CD4-positive, alpha-beta T cell treated with Interleukin-15 for 1 hour (primary cell): ENCODE measurements around the gene HSD11B1.

Source experiments
- DNase-seq: peaks from one replicate; pipeline ENCODE4 v3.0.0-alpha.2; 2020

The HSD11B1 gene

DNA sequence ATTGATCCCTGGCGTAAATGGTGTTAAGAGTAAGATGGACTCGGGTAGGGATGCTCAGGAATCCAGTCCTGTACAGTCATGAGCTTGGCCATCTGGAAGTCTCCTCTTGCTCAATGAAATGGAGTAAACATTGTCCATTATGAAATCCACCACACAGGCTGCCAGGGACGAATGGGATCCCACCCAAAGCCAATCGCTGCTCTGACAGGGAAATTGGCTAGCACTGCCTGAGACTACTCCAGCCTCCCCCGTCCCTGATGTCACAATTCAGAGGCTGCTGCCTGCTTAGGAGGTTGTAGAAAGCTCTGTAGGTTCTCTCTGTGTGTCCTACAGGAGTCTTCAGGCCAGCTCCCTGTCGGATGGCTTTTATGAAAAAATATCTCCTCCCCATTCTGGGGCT is at the start of gene HSD11B1:
HSD11B1 (plus strand) TSS at position 263 of the 400 bp plus-strand sequence; CDS start at position 360, 97 bp downstream.
- no peak for DNase-seq

- no peak for DNase-seq
Measured at GRCh38 chr1:209655411-209656231, 49.0 kb upstream of the HSD11B1 start.

DNA sequence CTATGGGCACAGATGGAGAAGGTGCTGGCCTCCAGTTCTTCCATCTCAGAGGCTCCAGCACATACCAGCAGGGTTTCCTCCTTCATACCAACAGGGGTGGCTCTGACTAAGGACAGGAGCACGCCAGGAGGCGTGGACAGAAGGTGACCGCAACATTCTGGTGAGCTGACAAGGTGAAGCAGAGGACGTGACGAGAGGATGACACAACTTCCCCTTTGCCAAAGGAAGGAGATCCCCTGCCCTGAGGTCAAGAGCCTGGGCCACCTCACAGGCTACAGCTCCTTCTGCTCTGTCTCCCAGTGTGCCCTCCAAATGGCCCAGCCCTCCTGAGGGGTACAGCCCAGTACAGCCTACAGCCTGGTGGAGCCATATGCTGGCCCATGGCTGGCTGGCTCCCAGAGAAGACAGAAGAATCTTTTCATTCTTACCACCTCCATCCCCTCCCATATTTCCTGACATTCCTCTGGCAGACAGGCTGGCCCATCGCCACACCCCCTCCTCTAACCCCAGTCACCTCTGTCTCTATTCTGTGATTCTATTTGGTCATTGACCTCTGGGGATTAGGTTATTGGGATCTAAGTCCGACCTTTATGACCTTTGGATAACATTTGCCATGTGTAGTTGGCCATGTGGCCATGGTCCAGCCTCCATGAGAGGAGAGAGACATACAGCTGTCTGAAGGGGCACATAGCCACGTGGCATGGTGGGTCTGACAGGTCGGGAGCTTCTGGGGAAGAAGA is 47.3 kb upstream of the HSD11B1 start:
- DNase-seq, result peak; percentile 87

DNA sequence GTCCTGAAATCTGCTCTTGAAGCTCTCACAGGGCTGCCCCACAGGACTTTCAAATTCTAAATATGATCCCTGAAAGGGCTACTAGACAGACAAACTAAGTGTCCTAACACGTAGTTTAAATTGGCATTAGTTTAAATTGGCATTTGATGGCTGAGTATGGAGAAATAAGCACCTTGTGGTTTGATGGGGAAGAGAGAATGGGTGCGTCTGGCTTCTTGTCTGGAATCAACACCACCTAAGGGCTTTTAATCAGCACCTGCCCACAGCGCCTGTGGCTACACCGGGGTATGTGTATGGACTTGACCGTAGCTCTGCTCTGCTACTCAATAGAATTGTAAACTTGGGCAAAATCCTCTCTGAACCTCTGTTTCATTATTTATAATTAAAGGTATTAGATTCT is 46.7 kb upstream of the HSD11B1 start:
- no peak for DNase-seq

DNA sequence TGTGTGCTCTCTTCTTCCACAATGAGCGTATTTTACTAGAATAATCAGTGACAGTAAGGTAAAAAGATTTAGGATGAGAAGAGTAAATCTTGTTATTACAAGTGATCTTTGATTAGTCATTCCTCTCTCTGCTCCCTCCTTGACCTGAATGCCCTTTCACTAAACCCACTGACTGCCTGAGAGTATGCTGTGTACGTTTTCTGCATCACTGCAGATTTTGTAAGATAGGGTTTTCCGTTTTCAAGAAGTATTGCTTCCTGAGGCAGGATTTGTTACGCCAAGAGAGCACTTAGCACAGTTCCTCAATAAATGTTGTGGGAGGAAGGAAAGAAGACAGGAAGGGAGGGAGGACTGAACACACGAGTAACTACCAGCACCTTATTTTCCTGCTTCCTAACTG is 44.7 kb upstream of the HSD11B1 start:
- peak; percentile 53 for DNase-seq

DNA sequence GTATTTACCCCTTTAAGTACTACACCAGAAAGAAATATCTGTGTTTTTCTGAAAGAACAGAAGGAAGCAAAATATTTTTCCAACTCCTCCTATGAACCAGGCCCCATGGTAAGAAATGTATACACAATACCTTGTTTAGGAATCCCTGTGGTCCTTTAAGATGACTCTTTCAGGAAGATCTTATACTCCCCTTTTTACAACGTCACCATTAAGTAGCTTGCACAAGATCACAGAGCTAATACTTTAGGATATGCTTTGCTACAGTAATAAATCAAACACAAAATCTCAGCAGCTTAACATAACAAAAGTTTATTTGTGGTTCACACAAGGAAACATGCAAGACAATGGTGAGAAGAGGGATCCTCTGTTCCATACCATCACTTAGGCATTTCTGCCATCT is 43.6 kb upstream of the HSD11B1 start:
- no peak for DNase-seq

GRCh38 chr1:209662879-209663327 is 41.7 kb upstream of the HSD11B1 start:
- DNase-seq, result no peak

DNA sequence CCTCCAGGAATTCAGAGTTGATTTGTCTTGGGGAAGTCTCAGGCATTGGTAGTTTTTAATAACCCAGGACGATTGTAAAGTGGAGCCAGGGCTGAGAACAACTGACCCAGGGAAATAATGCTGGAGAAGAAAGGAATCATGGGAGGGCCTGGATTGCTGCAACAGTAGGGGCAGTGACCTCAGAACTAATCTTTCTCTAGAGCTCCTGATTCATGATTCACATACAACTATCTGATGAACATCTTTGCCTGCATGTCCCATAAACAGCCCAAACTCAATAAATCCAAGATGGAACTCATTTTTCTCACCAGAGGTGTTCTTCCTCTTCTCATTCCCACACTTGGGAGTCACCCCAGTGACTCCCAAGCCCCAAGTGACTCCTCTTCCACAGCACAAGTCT is 37.5 kb upstream of the HSD11B1 start:
- DNase-seq, result no peak

GRCh38 chr1:209667708-209668107 is 36.9 kb upstream of the HSD11B1 start:
- no peak for DNase-seq

GRCh38 chr1:209670441-209671082 is 34.1 kb upstream of the HSD11B1 start:
- no peak for DNase-seq

GRCh38 chr1:209672705-209673630 is 31.7 kb upstream of the HSD11B1 start:
- peak; percentile 78 for DNase-seq

DNA sequence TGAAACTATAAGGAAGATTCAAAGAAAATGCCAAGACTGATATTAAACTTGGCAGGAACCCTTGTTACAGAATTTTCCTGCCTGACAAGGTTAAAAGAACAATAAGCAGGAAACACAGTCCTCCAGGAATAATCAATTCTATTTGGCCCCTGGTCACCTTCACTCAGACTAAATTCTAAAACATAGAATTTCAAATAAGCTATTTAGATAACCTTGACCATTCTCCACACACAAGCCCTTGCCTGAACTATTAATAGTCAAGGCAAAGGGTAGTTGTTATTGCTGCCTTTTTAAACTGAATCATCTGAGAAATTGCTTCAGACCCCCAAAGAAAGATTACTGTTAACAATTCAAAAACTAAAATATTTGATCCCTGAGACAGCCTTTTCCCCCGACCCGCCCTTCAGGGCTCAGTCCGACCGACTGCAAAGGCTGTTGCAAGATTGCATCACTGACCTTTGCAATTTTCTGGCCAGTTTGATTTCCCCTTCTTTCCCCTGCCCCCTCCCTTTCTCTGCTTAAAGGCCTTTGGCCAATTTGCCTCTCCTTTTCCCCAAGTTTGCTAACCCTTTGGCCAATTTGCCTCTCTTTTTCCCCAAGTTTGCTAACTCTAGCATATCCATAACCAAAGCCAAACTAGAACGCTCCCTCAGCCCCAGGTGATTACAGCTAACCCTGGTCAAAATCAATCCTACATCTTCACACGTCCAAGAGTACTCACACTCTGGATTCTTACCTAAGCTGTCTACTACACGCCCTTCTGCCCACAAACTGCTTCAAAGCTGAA is 30.8 kb upstream of the HSD11B1 start:
- DNase-seq, result peak; percentile 47

DNA sequence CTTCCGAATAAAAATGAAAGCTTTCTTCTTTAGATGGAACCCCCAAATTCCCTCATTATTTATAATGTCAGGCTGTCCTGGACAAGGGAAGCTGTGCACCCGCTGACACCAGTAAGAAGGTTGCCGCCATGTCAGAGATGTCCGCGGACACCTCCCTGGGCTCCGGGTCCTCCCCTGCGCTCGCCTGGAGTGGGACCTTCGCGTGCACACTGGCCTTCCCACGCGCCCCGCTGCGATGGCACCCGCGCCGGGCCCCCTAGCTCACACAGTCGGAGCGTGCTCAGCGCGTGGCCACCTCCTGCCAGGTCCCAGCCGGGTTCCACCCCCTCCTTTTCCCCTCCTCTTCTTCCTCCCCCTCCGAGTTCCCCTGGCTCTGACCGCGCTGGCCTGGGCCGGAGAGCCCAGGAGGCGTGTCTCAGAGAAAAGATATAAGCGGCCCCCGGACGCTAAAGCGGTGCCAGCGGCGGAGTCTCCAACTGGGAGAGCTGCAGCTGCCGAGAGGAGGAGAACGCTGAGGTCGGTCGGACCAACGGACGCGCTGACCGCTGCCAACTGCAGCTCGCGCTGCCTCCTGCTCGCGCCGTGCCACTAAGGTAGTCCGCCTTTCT is 29.6 kb upstream of the HSD11B1 start, which contains the start of gene G0S2:
G0S2 (plus strand) TSS at position 456 of the 608 bp plus-strand sequence. CDS start 273 bp downstream, outside the sequence.
- peak; percentile 81 for DNase-seq

DNA sequence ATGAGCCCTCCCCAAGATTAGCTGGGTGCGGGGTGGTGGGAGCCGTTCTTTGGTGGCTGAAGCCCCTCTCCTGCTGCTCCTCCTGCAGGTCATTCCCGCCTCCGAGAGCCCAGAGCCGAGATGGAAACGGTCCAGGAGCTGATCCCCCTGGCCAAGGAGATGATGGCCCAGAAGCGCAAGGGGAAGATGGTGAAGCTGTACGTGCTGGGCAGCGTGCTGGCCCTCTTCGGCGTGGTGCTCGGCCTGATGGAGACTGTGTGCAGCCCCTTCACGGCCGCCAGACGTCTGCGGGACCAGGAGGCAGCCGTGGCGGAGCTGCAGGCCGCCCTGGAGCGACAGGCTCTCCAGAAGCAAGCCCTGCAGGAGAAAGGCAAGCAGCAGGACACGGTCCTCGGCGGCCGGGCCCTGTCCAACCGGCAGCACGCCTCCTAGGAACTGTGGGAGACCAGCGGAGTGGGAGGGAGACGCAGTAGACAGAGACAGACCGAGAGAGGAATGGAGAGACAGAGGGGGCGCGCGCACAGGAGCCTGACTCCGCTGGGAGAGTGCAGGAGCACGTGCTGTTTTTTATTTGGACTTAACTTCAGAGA is 29.0 kb upstream of the HSD11B1 start:
- DNase-seq, result no peak

- DNase-seq, result no peak
Measured at GRCh38 chr1:209678981-209679539, 25.6 kb upstream of the HSD11B1 start.

- DNase-seq, result no peak
Measured at GRCh38 chr1:209685821-209686220, 18.8 kb upstream of the HSD11B1 start.

- DNase-seq, result no peak
Measured at GRCh38 chr1:209686322-209686721, 18.3 kb upstream of the HSD11B1 start.

DNA sequence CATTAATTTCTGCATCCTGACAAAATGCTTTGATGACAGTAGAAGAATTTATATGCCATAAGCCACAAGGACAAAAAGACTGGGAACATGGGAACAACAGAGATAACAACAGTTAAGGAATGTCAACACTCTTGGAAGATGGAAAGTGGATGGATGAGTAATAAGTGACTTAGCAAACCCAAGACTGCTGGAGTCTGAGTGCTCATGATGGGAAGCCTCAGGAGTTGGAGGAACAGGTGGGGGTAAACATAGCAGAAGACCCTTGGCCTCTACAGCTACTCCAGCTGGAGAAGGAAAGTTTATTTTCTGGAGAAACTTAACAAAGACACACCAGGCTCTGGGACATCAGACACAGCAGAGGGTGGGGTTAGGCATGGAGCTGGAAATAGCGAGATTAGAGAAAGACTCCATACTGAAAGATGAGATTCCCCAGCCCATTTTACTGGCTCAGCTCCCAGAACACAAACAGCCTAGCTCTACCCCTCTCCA is 15.9 kb upstream of the HSD11B1 start:
- no peak for DNase-seq

DNA sequence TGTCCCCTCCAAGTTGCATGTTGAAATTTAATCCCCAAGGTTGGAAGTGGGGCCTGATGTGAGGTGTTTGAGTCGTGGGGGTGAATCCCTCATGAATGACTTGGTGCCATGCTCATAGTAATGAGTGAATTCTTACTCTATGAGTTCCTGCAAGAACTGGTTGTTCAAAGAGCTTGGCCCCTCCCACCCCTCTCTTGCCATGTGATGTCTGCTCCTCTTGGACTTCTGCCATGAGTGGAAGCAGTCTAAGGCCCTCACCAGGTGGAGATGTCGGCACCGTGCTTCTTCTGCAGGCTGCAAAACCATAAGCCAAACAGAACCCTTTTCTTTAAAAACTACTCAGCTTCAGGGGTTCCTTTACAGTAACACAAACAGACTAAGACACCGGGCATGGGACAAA is 15.2 kb upstream of the HSD11B1 start:
- no peak for DNase-seq

DNA sequence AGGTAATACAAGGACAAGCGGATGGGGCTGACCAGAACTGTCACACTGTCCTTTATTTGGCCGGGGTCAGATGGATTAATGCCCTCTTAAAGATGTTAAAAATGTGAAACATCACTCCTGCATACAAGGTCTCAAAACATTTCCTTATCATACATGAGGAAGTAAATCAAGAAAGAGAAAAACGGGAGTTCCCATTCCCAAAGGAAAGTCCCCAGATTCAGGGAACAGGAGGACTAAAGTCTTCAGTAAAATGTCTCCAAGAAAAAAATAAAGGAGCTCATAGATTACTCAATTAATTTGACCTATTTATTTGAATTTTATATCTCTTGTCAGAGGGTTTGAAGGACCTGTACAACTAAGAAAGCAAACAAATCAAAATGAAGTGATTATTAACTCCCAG is 13.4 kb upstream of the HSD11B1 start:
- DNase-seq, result no peak
